ENCODE data around the gene PPP6R1.

The PPP6R1 gene

GRCh38 chr19:55193481-55193880 lies 65.3 kb downstream of the PPP6R1 start:
- Histone ChIP-seq H3K23ac (ENCODE audit: low read depth, low read length, poor library complexity) (no peak overlapping the region), H3K27ac (replicated peaks; ENCODE audit: low read length) (no peak overlapping the region), H3K9ac (ENCODE audit: low read depth, low read length, poor library complexity) (no peak overlapping the region), H3K79me1 (ENCODE audit: low read depth, low read length) (no peaks in the 10 kb centered on the region), H3K18ac (ENCODE audit: low read length) (no peak overlapping the region), H2BK120ac (ENCODE audit: low read depth, low read length) (no peak overlapping the region), H3K4ac (ENCODE audit: low read length) (no peak overlapping the region), H3K9me3 (replicated peaks in 1 of 2; ENCODE audit: control insufficient read depth in 2 of 2, insufficient read depth in 1 of 2, low read depth in 1 of 2, low read length in 2 of 2) (no peaks in the 10 kb centered on the region), H3K36me3 (replicated peaks in 1 of 2; ENCODE audit: control insufficient read depth in 2 of 2, insufficient read depth in 2 of 2, low read length in 2 of 2) (no peaks in the 10 kb centered on the region), H2BK5ac (ENCODE audit: low read length) (no peak overlapping the region), H3K27me3 (ENCODE audit: control insufficient read depth in 3 of 3, insufficient read depth in 3 of 3, low read depth in 1 of 3, low read length in 3 of 3) (no peaks in the 10 kb centered on the region), H3K4me2 (ENCODE audit: insufficient read depth, low read length, poor library complexity, severe bottlenecking) (no peak overlapping the region), H2AFZ (ENCODE audit: low read length) (no peak overlapping the region), H4K91ac (ENCODE audit: low read depth, low read length, poor library complexity) (no peak overlapping the region), H3K4me1 (ENCODE audit: control insufficient read depth in 2 of 2, insufficient read depth in 1 of 2, low read depth in 1 of 2, low read length in 2 of 2) (peaks cover 0 to 3% of the 10 kb centered on the region in 2 donors), H3K14ac (ENCODE audit: low read length) (no peak overlapping the region), H2AK5ac (ENCODE audit: low read depth, low read length) (no peak overlapping the region), H2BK15ac (ENCODE audit: low read length) (no peak overlapping the region), H2BK12ac (ENCODE audit: low read length) (no peak overlapping the region), H3K4me3 (ENCODE audit: low read length in 2 of 2) (no peak overlapping the region), H4K8ac (ENCODE audit: low read depth, low read length) (no peak overlapping the region)
- WGBS, 2 donors (ENCODE audit: extremely low coverage in 2 of 2, insufficient read length in 2 of 2, insufficient replicate concordance in 1 of 2): no CpG with 5 or more reads among the region's 12 CpGs
- no peak for DNase-seq (ENCODE audit: low spot score)

- DNase-seq (ENCODE audit: low spot score): no peak
- Histone ChIP-seq H3K27me3 (ENCODE audit: control insufficient read depth in 3 of 3, insufficient read depth in 3 of 3, low read depth in 1 of 3, low read length in 3 of 3) (peaks cover 0 to 14% (median 0%) of the 10 kb centered on the region in 3 experiments), H3K14ac (ENCODE audit: low read length) (no peak overlapping the region), H3K27ac (replicated peaks; ENCODE audit: low read length) (no peak overlapping the region), H3K18ac (ENCODE audit: low read length) (no peak overlapping the region), H3K23ac (ENCODE audit: low read depth, low read length, poor library complexity) (no peak overlapping the region), H3K4me3 (ENCODE audit: low read length in 2 of 2) (no peak overlapping the region), H2BK15ac (ENCODE audit: low read length) (no peak overlapping the region), H2AK5ac (ENCODE audit: low read depth, low read length) (no peak overlapping the region), H4K91ac (ENCODE audit: low read depth, low read length, poor library complexity) (no peak overlapping the region), H3K36me3 (replicated peaks in 1 of 2; ENCODE audit: control insufficient read depth in 2 of 2, insufficient read depth in 2 of 2, low read length in 2 of 2) (no peaks in the 10 kb centered on the region), H3K4ac (ENCODE audit: low read length) (no peak overlapping the region), H3K79me1 (ENCODE audit: low read depth, low read length) (no peaks in the 10 kb centered on the region), H2BK5ac (ENCODE audit: low read length) (no peak overlapping the region), H3K4me2 (ENCODE audit: insufficient read depth, low read length, poor library complexity, severe bottlenecking) (no peak overlapping the region), H3K9ac (ENCODE audit: low read depth, low read length, poor library complexity) (no peak overlapping the region), H2BK120ac (ENCODE audit: low read depth, low read length) (no peak overlapping the region), H2AFZ (ENCODE audit: low read length) (peak overlapping the region; percentile 62), H3K4me1 (ENCODE audit: control insufficient read depth in 2 of 2, insufficient read depth in 1 of 2, low read depth in 1 of 2, low read length in 2 of 2) (peaks cover 0 to 2% of the 10 kb centered on the region in 2 donors), H3K9me3 (replicated peaks in 1 of 2; ENCODE audit: control insufficient read depth in 2 of 2, insufficient read depth in 1 of 2, low read depth in 1 of 2, low read length in 2 of 2) (no peaks in the 10 kb centered on the region), H4K8ac (ENCODE audit: low read depth, low read length) (no peak overlapping the region), H2BK12ac (ENCODE audit: low read length) (no peak overlapping the region)
- WGBS, 2 donors (ENCODE audit: extremely low coverage in 2 of 2, insufficient read length in 2 of 2, insufficient replicate concordance in 1 of 2): no CpG with 5 or more reads among the region's 15 CpGs
Observed at GRCh38 chr19:55189403-55189835, 69.4 kb downstream of the PPP6R1 start.

- no peak overlapping the region for H3K18ac ChIP-seq (ENCODE audit: low read length)
- H2BK15ac ChIP-seq (ENCODE audit: low read length): no peak overlapping the region
- H3K14ac ChIP-seq (ENCODE audit: low read length): no peak overlapping the region
- no CpG with 5 or more reads among the region's 8 CpGs for WGBS, 2 donors (ENCODE audit: extremely low coverage in 2 of 2, insufficient read length in 2 of 2, insufficient replicate concordance in 1 of 2)
- no peak overlapping the region for H2AK5ac ChIP-seq (ENCODE audit: low read depth, low read length)
- H3K4me1 ChIP-seq (ENCODE audit: control insufficient read depth in 2 of 2, insufficient read depth in 1 of 2, low read depth in 1 of 2, low read length in 2 of 2): peaks cover 0 to 2% of the 10 kb centered on the region in 2 donors
- H2BK5ac ChIP-seq (ENCODE audit: low read length): no peak overlapping the region
- H2AFZ ChIP-seq (ENCODE audit: low read length): peak overlapping the region; percentile 81
- no peak overlapping the region for H3K23ac ChIP-seq (ENCODE audit: low read depth, low read length, poor library complexity)
- DNase-seq (ENCODE audit: low spot score): no peak
- H3K79me1 ChIP-seq (ENCODE audit: low read depth, low read length): no peaks in the 10 kb centered on the region
- H3K36me3 ChIP-seq (replicated peaks in 1 of 2; ENCODE audit: control insufficient read depth in 2 of 2, insufficient read depth in 2 of 2, low read length in 2 of 2): no peaks in the 10 kb centered on the region
- H2BK12ac ChIP-seq (ENCODE audit: low read length): no peak overlapping the region
- H3K27me3 ChIP-seq (ENCODE audit: control insufficient read depth in 3 of 3, insufficient read depth in 3 of 3, low read depth in 1 of 3, low read length in 3 of 3): peaks cover 0 to 14% (median 0%) of the 10 kb centered on the region in 3 experiments
- no peak overlapping the region for H3K4ac ChIP-seq (ENCODE audit: low read length)
- no peak overlapping the region for H3K9ac ChIP-seq (ENCODE audit: low read depth, low read length, poor library complexity)
- H2BK120ac ChIP-seq (ENCODE audit: low read depth, low read length): no peak overlapping the region
- peak overlapping the region; percentile 17 for H4K8ac ChIP-seq (ENCODE audit: low read depth, low read length)
- H3K27ac ChIP-seq (replicated peaks; ENCODE audit: low read length): no peak overlapping the region
- no peak overlapping the region for H3K4me3 ChIP-seq (ENCODE audit: low read length in 2 of 2)
- no peaks in the 10 kb centered on the region for H3K9me3 ChIP-seq (replicated peaks in 1 of 2; ENCODE audit: control insufficient read depth in 2 of 2, insufficient read depth in 1 of 2, low read depth in 1 of 2, low read length in 2 of 2)
- H4K91ac ChIP-seq (ENCODE audit: low read depth, low read length, poor library complexity): no peak overlapping the region
- H3K4me2 ChIP-seq (ENCODE audit: insufficient read depth, low read length, poor library complexity, severe bottlenecking): peak overlapping the region; percentile 11
Observed at GRCh38 chr19:55188625-55189024, 70.2 kb downstream of the PPP6R1 start.

- DNase-seq (ENCODE audit: low spot score): no peak
- H3K18ac ChIP-seq (ENCODE audit: low read length): no peak overlapping the region
- H3K14ac ChIP-seq (ENCODE audit: low read length): no peak overlapping the region
- no peak overlapping the region for H2BK120ac ChIP-seq (ENCODE audit: low read depth, low read length)
- no peak overlapping the region for H3K23ac ChIP-seq (ENCODE audit: low read depth, low read length, poor library complexity)
- H3K36me3 ChIP-seq (replicated peaks in 1 of 2; ENCODE audit: control insufficient read depth in 2 of 2, insufficient read depth in 2 of 2, low read length in 2 of 2): no peaks in the 10 kb centered on the region
- peaks cover 0 to 29% (median 11%) of the 10 kb centered on the region in 3 experiments for H3K27me3 ChIP-seq (ENCODE audit: control insufficient read depth in 3 of 3, insufficient read depth in 3 of 3, low read depth in 1 of 3, low read length in 3 of 3)
- no peak overlapping the region for H4K8ac ChIP-seq (ENCODE audit: low read depth, low read length)
- H3K9ac ChIP-seq (ENCODE audit: low read depth, low read length, poor library complexity): no peak overlapping the region
- peak overlapping the region; percentile 36 for H2AK5ac ChIP-seq (ENCODE audit: low read depth, low read length)
- no peak overlapping the region for H2BK15ac ChIP-seq (ENCODE audit: low read length)
- no peak overlapping the region for H2BK12ac ChIP-seq (ENCODE audit: low read length)
- WGBS, 2 donors (ENCODE audit: extremely low coverage in 2 of 2, insufficient read length in 2 of 2, insufficient replicate concordance in 1 of 2): no CpG with 5 or more reads among the region's 12 CpGs
- H3K4me2 ChIP-seq (ENCODE audit: insufficient read depth, low read length, poor library complexity, severe bottlenecking): no peak overlapping the region
- no peak overlapping the region for H3K27ac ChIP-seq (replicated peaks; ENCODE audit: low read length)
- H3K4ac ChIP-seq (ENCODE audit: low read length): no peak overlapping the region
- H2BK5ac ChIP-seq (ENCODE audit: low read length): no peak overlapping the region
- H2AFZ ChIP-seq (ENCODE audit: low read length): no peak overlapping the region
- H3K4me3 ChIP-seq (ENCODE audit: low read length in 2 of 2): no peak overlapping the region
- peaks cover 0 to 2% of the 10 kb centered on the region in 2 donors for H3K4me1 ChIP-seq (ENCODE audit: control insufficient read depth in 2 of 2, insufficient read depth in 1 of 2, low read depth in 1 of 2, low read length in 2 of 2)
- no peaks in the 10 kb centered on the region for H3K9me3 ChIP-seq (replicated peaks in 1 of 2; ENCODE audit: control insufficient read depth in 2 of 2, insufficient read depth in 1 of 2, low read depth in 1 of 2, low read length in 2 of 2)
- no peak overlapping the region for H4K91ac ChIP-seq (ENCODE audit: low read depth, low read length, poor library complexity)
- no peaks in the 10 kb centered on the region for H3K79me1 ChIP-seq (ENCODE audit: low read depth, low read length)
Observed at GRCh38 chr19:55186080-55186479, 72.7 kb downstream of the PPP6R1 start.
